GM12878 (cell line): Measurements from ENCODE around the gene NKX1-1. TPM values are rescaled to one million over a fixed set of nuclear protein-coding genes. Genes with fewer than 3 reads are reported as not detected.

Source experiments
- ATAC-seq: fragments of 200-7000 bp; cut with Tn5 transposase; 3 replicates; pipeline ENCODE4 v1.9.1; 2020; ENCODE audit warnings: mild to moderate bottlenecking, moderate library complexity
- BruUV-seq: library from RNA; stranded (reverse); fragments of 400-500 nt; replicated peaks from 2 replicates; lab custom pipeline; 2021; lab: Mats Ljungman, UMichigan
- CTCF ChIA-PET: fragments of 300-600 bp; sonication (Branson Sonifier 250); formaldehyde crosslinking; extraction: SDS; loops from one replicate; lab custom pipeline; 2021; ENCODE audit warnings: inconsistent platforms; lab: Yijun Ruan, JAX
- POLR2A ChIA-PET: fragments of 350-600 bp; formaldehyde crosslinking; extraction: SDS; loops from one replicate; lab custom pipeline; 2021; ENCODE audit warnings: inconsistent platforms; lab: Charles Lee
- RAD21 ChIA-PET: fragments of 300-600 bp; sonication (Branson Sonifier 250); formaldehyde crosslinking; loops from one replicate; lab custom pipeline; 2023; ENCODE audit warnings: antibody characterized with exemption; ENCODE audit not compliant: unreplicated experiment; lab: Charles Lee
- SMC1A ChIA-PET: fragments of 300-600 bp; sonication (Branson Sonifier 250); formaldehyde crosslinking; loops from one replicate; lab custom pipeline; 2023; ENCODE audit not compliant: unreplicated experiment, uncharacterized antibody; lab: Charles Lee
- DNase-seq: peaks from one replicate; pipeline ENCODE4 v3.0.0-alpha.2; 2011; ENCODE audit warnings: low read depth, low spot score
- FAIRE-seq: peaks from 3 replicates; lab custom pipeline; 2011; peaks lifted over from hg19 to GRCh38; lab: Jason Lieb, UNC
- H2AFZ ChIP-seq: 2 replicates; pipeline ENCODE4 v1.6.0; 2011; ENCODE audit warnings: low read depth, low read length, control low read depth; ENCODE audit not compliant: control insufficient read depth
- H3K27ac ChIP-seq: 2 replicates; pipeline ENCODE4 v1.5.1; 2011; ENCODE audit warnings: control low read depth; ENCODE audit not compliant: control insufficient read depth, insufficient read depth
- H3K27me3 ChIP-seq, 2 experiments: replicated peaks in 1 of 2; 2 replicates each; pipeline versions ENCODE4 v1.6.0 to v1.6.1; 2011; ENCODE audit warnings: low read length in 1 of 2; ENCODE audit not compliant: control insufficient read depth in 2 of 2, insufficient read depth in 2 of 2
- H3K36me3 ChIP-seq, 2 experiments: 2 replicates each; pipeline ENCODE4 v1.5.1; 2011; ENCODE audit warnings: low read length in 1 of 2; ENCODE audit not compliant: control insufficient read depth in 2 of 2, insufficient read depth in 2 of 2
- H3K4me1 ChIP-seq: 2 replicates; pipeline ENCODE4 v1.6.1; 2011; ENCODE audit warnings: mild to moderate bottlenecking, low read length, moderate library complexity, mixed read lengths; ENCODE audit not compliant: control insufficient read depth, insufficient read depth
- H3K4me2 ChIP-seq: 2 replicates; pipeline ENCODE4 v1.6.0; 2011; ENCODE audit warnings: control low read depth; ENCODE audit not compliant: control insufficient read depth, insufficient read depth
- H3K4me3 ChIP-seq: fragments of 200-600 bp; sonication (generic); 2 replicates; pipeline ENCODE4 v1.5.1; 2016
- H3K79me2 ChIP-seq: 2 replicates; pipeline ENCODE4 v1.6.0; 2011; ENCODE audit warnings: low read length; ENCODE audit not compliant: control insufficient read depth, insufficient read depth
- H3K9ac ChIP-seq: 2 replicates; pipeline ENCODE4 v1.8.0; 2011; ENCODE audit warnings: low read length, control low read depth, mixed read lengths; ENCODE audit not compliant: control insufficient read depth, insufficient read depth
- H3K9me3 ChIP-seq: replicated peaks from 3 replicates; pipeline ENCODE4 v1.5.1; 2011; ENCODE audit warnings: mild to moderate bottlenecking, low read length; ENCODE audit not compliant: control insufficient read depth, insufficient read depth
- H4K20me1 ChIP-seq: 2 replicates; pipeline ENCODE4 v1.6.0; 2011; ENCODE audit not compliant: control insufficient read depth, insufficient read depth
- ASH2L ChIP-seq: fragments of 300-600, 200-600 bp; sonication (generic); IDR thresholded peaks from 2 replicates; pipeline ENCODE4 v1.6.1; 2017; ENCODE audit warnings: low read depth, mild to moderate bottlenecking, borderline replicate concordance
- FOS ChIP-seq: IDR thresholded peaks from 3 replicates; pipeline ENCODE4 v1.6.1; 2011; ENCODE audit warnings: borderline replicate concordance; ENCODE audit not compliant: insufficient read length; ENCODE audit errors: extremely low read depth
- GABPA ChIP-seq: IDR thresholded peaks from 2 replicates; pipeline ENCODE4 v1.6.1; 2014; ENCODE audit warnings: antibody characterized with exemption, low read depth, mild to moderate bottlenecking, inconsistent platforms
- IKZF1 ChIP-seq: fragments of 450-650 bp; conservative IDR thresholded peaks from 2 replicates; pipeline ENCODE4 v1.6.1; 2017; ENCODE audit warnings: antibody characterized with exemption, mild to moderate bottlenecking
- JUNB ChIP-seq: IDR thresholded peaks from 2 replicates; pipeline ENCODE4 v1.6.1; 2016; ENCODE audit warnings: antibody characterized with exemption, mild to moderate bottlenecking
- MAX ChIP-seq: IDR thresholded peaks from 2 replicates; pipeline ENCODE4 v1.6.1; 2012; ENCODE audit warnings: low read depth, low read length, improper control_type of control experiment
- MEF2A ChIP-seq: IDR thresholded peaks from 2 replicates; pipeline ENCODE4 v1.6.1; 2011; ENCODE audit warnings: low read depth, mild to moderate bottlenecking, low read length, moderate library complexity; ENCODE audit not compliant: insufficient read depth
- PAX5 ChIP-seq: IDR thresholded peaks from 2 replicates; pipeline ENCODE4 v1.6.1; 2011; ENCODE audit warnings: low read depth, low read length, borderline replicate concordance
- SREBF1 ChIP-seq: IDR thresholded peaks from 2 replicates; pipeline ENCODE4 v1.6.1; 2012; ENCODE audit warnings: mild to moderate bottlenecking, low read length
- SUZ12 ChIP-seq: fragments of 200-600 bp; sonication (generic); IDR thresholded peaks from one replicate; pipeline ENCODE4 v1.6.1; 2018; ENCODE audit warnings: antibody characterized with exemption, mild to moderate bottlenecking; ENCODE audit not compliant: unreplicated experiment
- ZBTB33 ChIP-seq: fragments of 450-650 bp; IDR thresholded peaks from 2 replicates; pipeline ENCODE4 v1.6.1; 2017; ENCODE audit warnings: mild to moderate bottlenecking
- WGBS: methylation state at CpG from one replicate; pipeline ENCODE4 v1.1.6; 2016; ENCODE audit warnings: low lambda C conversion rate; ENCODE audit not compliant: insufficient replicate concordance, insufficient coverage; ENCODE audit errors: missing lambda C conversion rate; 5-methylcytosine and 5-hydroxymethylcytosine counted together
- in situ Hi-C: fragments of 300-500 bp; cut with MboI; formaldehyde crosslinking; loops from 9 replicates; pipeline ENCODE4 v1.14.3; 2018; ENCODE audit warnings: mixed read lengths
- intact Hi-C: fragments of 100-400 bp; cut with micrococcal nuclease; formaldehyde crosslinking; loops from one replicate; pipeline ENCODE4 v1.14.2; 2022; ENCODE audit not compliant: unreplicated experiment
- polyA plus RNA-seq, 11 experiments: library from polyadenylated mRNA; depleted of rRNA in 4 of 11; unstranded in 6 of 11; stranded (reverse) in 5 of 11; fragments of >200 nt; fragmentation: Nextera tagmentation in 4 of 11; fragmentation: Illumina TruSeq in 1 of 11; extraction: Ambion mirVana in 4 of 11; extraction: Trizol in 1 of 11; gene quantifications; 1 replicate in 1 of 11; 2 replicates in 10 of 11; pipeline versions ENCODE4 v1.2.1 to v1.2.3, GENCODE V29; 2011 to 2016; ENCODE audit warnings: inconsistent platforms in 2 of 11, missing spikeins in 2 of 11, low read depth in 1 of 11
- total RNA-seq, 4 experiments: library from RNA; depleted of rRNA in 3 of 4; stranded (reverse); fragments of >200 nt in 3 of 4; fragmentation: Illumina TruSeq in 1 of 4; extraction: Trizol in 1 of 4; gene quantifications; 2 replicates each; pipeline versions ENCODE4 v1.2.1 to v1.2.3, GENCODE V29; 2013 to 2021
- TF ChIP-seq, protein P1 (sequence below): IDR thresholded peaks from 2 replicates; pipeline ENCODE4 v1.6.1; 2011; ENCODE audit warnings: low read depth, low read length, improper control_type of control experiment, borderline replicate concordance
- TF ChIP-seq, protein P2 (sequence below): IDR thresholded peaks from 2 replicates; pipeline ENCODE4 v1.6.1; 2012; ENCODE audit warnings: low read length, inconsistent platforms

The NKX1-1 gene
- total and polyA plus RNA-seq, 10 of the 15 experiments (the other 5 are each of a cell fraction or from before 2014, with no cell fraction given), result not detected

DNA sequence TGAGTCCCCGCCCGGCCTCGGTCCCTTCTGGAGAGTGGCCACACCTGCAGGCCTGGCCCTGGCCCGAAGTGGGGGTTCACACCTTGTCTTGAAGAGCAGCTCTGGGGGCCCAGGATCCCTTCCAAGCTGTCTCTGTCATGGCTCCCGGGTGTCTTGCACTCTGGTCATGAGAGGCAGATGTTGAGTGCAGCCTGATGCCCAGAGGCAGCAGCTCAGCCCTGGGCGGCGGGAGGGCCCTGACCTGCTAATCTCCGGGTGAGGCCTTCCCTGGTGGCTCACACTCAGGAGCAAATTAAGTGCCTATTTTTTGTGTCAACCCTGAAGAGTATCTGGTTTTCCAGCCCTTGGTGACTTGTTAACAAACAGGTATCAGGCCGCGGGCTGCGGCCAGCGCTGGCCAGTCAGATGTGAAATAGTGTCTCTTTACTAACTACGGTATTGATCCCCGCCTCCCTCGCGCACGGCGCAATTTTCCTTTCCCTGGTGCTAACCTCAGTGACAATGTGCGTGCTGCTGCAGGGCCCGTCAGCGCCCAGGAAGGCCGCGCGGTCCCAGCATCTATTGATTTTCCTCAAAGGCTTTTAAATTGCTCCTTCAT lies 24.2 kb downstream of the NKX1-1 start:
- Histone ChIP-seq H3K9ac (no peak overlapping the region), H3K36me3 (peaks cover 0 to 4% of the 10 kb centered on the region in 2 experiments; a peak in 1 of 4 replicates)
- BruUV-seq, result no TSS peak
- SMC1A ChIA-PET, result no interaction called here
- TF ChIP-seq IKZF1 (no peak), MEF2A (no peak), GABPA (no peak), MAX (no peak), FOS (no peak)
- TF ChIP-seq, all 136 proteins: peak for 0
- 93% methylated on average over 24 of the region's 24 CpGs for WGBS
- Histone ChIP-seq H3K27me3 (no peaks in the 10 kb centered on the region), H3K4me3 (no peak overlapping the region), H2AFZ (no peak overlapping the region), H3K79me2 (no peaks in the 10 kb centered on the region), H4K20me1 (no peaks in the 10 kb centered on the region), H3K4me1 (no peaks in the 10 kb centered on the region), H3K9me3 (no peaks in the 10 kb centered on the region; the same call in 2 of the 3 replicates), H3K27ac (no peak overlapping the region), H3K4me2 (no peak overlapping the region)
- FAIRE-seq (no peak), DNase-seq (no peak), ATAC-seq (no peak)
- ChIA-PET RAD21 (no interaction called here), POLR2A (no interaction called here), CTCF (no interaction called here)
- intact Hi-C loops (no loop called here), in situ Hi-C loops (no loop called here)

GRCh38 chr4:1381181-1381621 lies 25.0 kb downstream of the NKX1-1 start:
- ChIA-PET CTCF (no interaction called here), POLR2A (no interaction called here), SMC1A (no interaction called here), RAD21 (no interaction called here)
- intact Hi-C loops, result no loop called here
- H3K4me1 ChIP-seq, result no peaks in the 10 kb centered on the region
- WGBS, result 88% methylated on average over 12 of the region's 12 CpGs
- H3K4me3 ChIP-seq, result no peak overlapping the region
- no TSS peak for BruUV-seq
- ATAC-seq (no peak), FAIRE-seq (no peak), DNase-seq (no peak)
- H3K36me3 ChIP-seq, result peaks cover 0 to 1% of the 10 kb centered on the region in 2 experiments; a peak in 1 of 4 replicates
- H3K79me2 ChIP-seq, result no peaks in the 10 kb centered on the region
- no peak overlapping the region for H3K4me2 ChIP-seq
- H3K27ac ChIP-seq, result no peak overlapping the region
- no peak overlapping the region for H3K9ac ChIP-seq
- H4K20me1 ChIP-seq, result no peaks in the 10 kb centered on the region
- H3K9me3 ChIP-seq, result no peaks in the 10 kb centered on the region; the same call in 2 of the 3 replicates
- H2AFZ ChIP-seq, result no peak overlapping the region
- H3K27me3 ChIP-seq, result no peaks in the 10 kb centered on the region
- in situ Hi-C loops, result no loop called here
- TF ChIP-seq PAX5 (no peak), SUZ12 (no peak), ASH2L (no peak), SREBF1 (no peak), ZBTB33 (no peak), JUNB (no peak)
- TF ChIP-seq, protein P1, sequence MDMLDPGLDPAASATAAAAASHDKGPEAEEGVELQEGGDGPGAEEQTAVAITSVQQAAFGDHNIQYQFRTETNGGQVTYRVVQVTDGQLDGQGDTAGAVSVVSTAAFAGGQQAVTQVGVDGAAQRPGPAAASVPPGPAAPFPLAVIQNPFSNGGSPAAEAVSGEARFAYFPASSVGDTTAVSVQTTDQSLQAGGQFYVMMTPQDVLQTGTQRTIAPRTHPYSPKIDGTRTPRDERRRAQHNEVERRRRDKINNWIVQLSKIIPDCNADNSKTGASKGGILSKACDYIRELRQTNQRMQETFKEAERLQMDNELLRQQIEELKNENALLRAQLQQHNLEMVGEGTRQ, result no peak
- TF ChIP-seq, protein P2, sequence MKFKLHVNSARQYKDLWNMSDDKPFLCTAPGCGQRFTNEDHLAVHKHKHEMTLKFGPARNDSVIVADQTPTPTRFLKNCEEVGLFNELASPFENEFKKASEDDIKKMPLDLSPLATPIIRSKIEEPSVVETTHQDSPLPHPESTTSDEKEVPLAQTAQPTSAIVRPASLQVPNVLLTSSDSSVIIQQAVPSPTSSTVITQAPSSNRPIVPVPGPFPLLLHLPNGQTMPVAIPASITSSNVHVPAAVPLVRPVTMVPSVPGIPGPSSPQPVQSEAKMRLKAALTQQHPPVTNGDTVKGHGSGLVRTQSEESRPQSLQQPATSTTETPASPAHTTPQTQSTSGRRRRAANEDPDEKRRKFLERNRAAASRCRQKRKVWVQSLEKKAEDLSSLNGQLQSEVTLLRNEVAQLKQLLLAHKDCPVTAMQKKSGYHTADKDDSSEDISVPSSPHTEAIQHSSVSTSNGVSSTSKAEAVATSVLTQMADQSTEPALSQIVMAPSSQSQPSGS, result no peak
